Measurements from ENCODE around the gene CENPN.
A peak's percentile ranks its signal among the peaks of the same experiment; 100 is the strongest.

Gene CENPN

GRCh38 chr16:80981103-80981502 lies 25.9 kb upstream of the CENPN start:
- DNase-seq (ENCODE audit: low read depth in 1 of 2, low spot score in 1 of 2) = no peak
- no peak for TF ChIP-seq JUND (IDR thresholded peaks at IDR 0.05; ENCODE audit: low read depth)
- in situ Hi-C loops (cut with HindIII; ENCODE audit: low pct_unique_long_range_greater_than_20kb, low sequenced_read_pairs) = no loop called here

- DNase-seq (ENCODE audit: low read depth in 1 of 2, low spot score in 1 of 2) = no peak
- TF ChIP-seq JUND (IDR thresholded peaks at IDR 0.05; ENCODE audit: low read depth) = no peak
- in situ Hi-C loops (cut with HindIII; ENCODE audit: low pct_unique_long_range_greater_than_20kb, low sequenced_read_pairs) = no loop called here
Measured at GRCh38 chr16:80982646-80983045, 24.4 kb upstream of the CENPN start.

GRCh38 chr16:80984124-80984892 lies 22.7 kb upstream of the CENPN start:
- DNase-seq (ENCODE audit: low read depth in 1 of 2, low spot score in 1 of 2) = no peak
- TF ChIP-seq JUND (IDR thresholded peaks at IDR 0.05; ENCODE audit: low read depth) = no peak
- in situ Hi-C loops (cut with HindIII; ENCODE audit: low pct_unique_long_range_greater_than_20kb, low sequenced_read_pairs) = no loop called here

- TF ChIP-seq JUND (IDR thresholded peaks at IDR 0.05; ENCODE audit: low read depth) = no peak
- in situ Hi-C loops (cut with HindIII; ENCODE audit: low pct_unique_long_range_greater_than_20kb, low sequenced_read_pairs) = no loop called here
- DNase-seq (ENCODE audit: low read depth in 1 of 2, low spot score in 1 of 2) = no peak
Measured at GRCh38 chr16:80985611-80986010, 21.4 kb upstream of the CENPN start.

GRCh38 chr16:80986557-80986956 lies 20.5 kb upstream of the CENPN start:
- no peak for TF ChIP-seq JUND (IDR thresholded peaks at IDR 0.05; ENCODE audit: low read depth)
- no peak for DNase-seq (ENCODE audit: low read depth in 1 of 2, low spot score in 1 of 2)
- in situ Hi-C loops (cut with HindIII; ENCODE audit: low pct_unique_long_range_greater_than_20kb, low sequenced_read_pairs) = no loop called here

- TF ChIP-seq JUND (IDR thresholded peaks at IDR 0.05; ENCODE audit: low read depth) = no peak
- DNase-seq (ENCODE audit: low read depth in 1 of 2, low spot score in 1 of 2) = no peak
- in situ Hi-C loops (cut with HindIII; ENCODE audit: low pct_unique_long_range_greater_than_20kb, low sequenced_read_pairs) = no loop called here
Measured at GRCh38 chr16:80988756-80989155, 18.3 kb upstream of the CENPN start.

- TF ChIP-seq JUND (IDR thresholded peaks at IDR 0.05; ENCODE audit: low read depth) = no peak
- no peak for DNase-seq (ENCODE audit: low read depth in 1 of 2, low spot score in 1 of 2)
- in situ Hi-C loops (cut with HindIII; ENCODE audit: low pct_unique_long_range_greater_than_20kb, low sequenced_read_pairs) = no loop called here
Measured at GRCh38 chr16:80989801-80990200, 17.2 kb upstream of the CENPN start.

GRCh38 chr16:80990577-80990976 lies 16.4 kb upstream of the CENPN start:
- no peak for TF ChIP-seq JUND (IDR thresholded peaks at IDR 0.05; ENCODE audit: low read depth)
- in situ Hi-C loops (cut with HindIII; ENCODE audit: low pct_unique_long_range_greater_than_20kb, low sequenced_read_pairs) = no loop called here
- no peak for DNase-seq (ENCODE audit: low read depth in 1 of 2, low spot score in 1 of 2)

- no peak for TF ChIP-seq JUND (IDR thresholded peaks at IDR 0.05; ENCODE audit: low read depth)
- peak in 1 of 2 experiments; percentile 51 for DNase-seq (ENCODE audit: low read depth in 1 of 2, low spot score in 1 of 2)
- in situ Hi-C loops (cut with HindIII; ENCODE audit: low pct_unique_long_range_greater_than_20kb, low sequenced_read_pairs) = no loop called here
Measured at GRCh38 chr16:80990978-80991377, 16.0 kb upstream of the CENPN start.

GRCh38 chr16:80991792-80992430 lies 15.1 kb upstream of the CENPN start:
- no peak for TF ChIP-seq JUND (IDR thresholded peaks at IDR 0.05; ENCODE audit: low read depth)
- in situ Hi-C loops (cut with HindIII; ENCODE audit: low pct_unique_long_range_greater_than_20kb, low sequenced_read_pairs) = no loop called here
- DNase-seq (ENCODE audit: low read depth in 1 of 2, low spot score in 1 of 2) = no peak

GRCh38 chr16:80992676-80993293 lies 14.2 kb upstream of the CENPN start:
- TF ChIP-seq JUND (IDR thresholded peaks at IDR 0.05; ENCODE audit: low read depth) = no peak
- in situ Hi-C loops (cut with HindIII; ENCODE audit: low pct_unique_long_range_greater_than_20kb, low sequenced_read_pairs) = no loop called here
- no peak for DNase-seq (ENCODE audit: low read depth in 1 of 2, low spot score in 1 of 2)

- in situ Hi-C loops (cut with HindIII; ENCODE audit: low pct_unique_long_range_greater_than_20kb, low sequenced_read_pairs) = no loop called here
- peak; percentile 17 to 56 for DNase-seq (ENCODE audit: low read depth in 1 of 2, low spot score in 1 of 2)
- no peak for TF ChIP-seq JUND (IDR thresholded peaks at IDR 0.05; ENCODE audit: low read depth)
Measured at GRCh38 chr16:80993307-80993706, 13.7 kb upstream of the CENPN start.

- TF ChIP-seq JUND (IDR thresholded peaks at IDR 0.05; ENCODE audit: low read depth) = no peak
- DNase-seq (ENCODE audit: low read depth in 1 of 2, low spot score in 1 of 2) = no peak
- in situ Hi-C loops (cut with HindIII; ENCODE audit: low pct_unique_long_range_greater_than_20kb, low sequenced_read_pairs) = no loop called here
Measured at GRCh38 chr16:80993834-80994233, 13.2 kb upstream of the CENPN start.
